GM18873 (cell line): ENCODE measurements around the gene CCDC126.
A peak's percentile ranks its signal among the peaks of the same experiment; 100 is the strongest.
"Not testable (repeated sequence)": the region's sequence is repeated elsewhere in the genome, so short reads cannot be mapped to it uniquely, and the experiment has no call there.

ENCODE experiments used
- ATAC-seq: cut with Tn5 transposase; IDR thresholded peaks from one replicate; pipeline ENCODE4 v1.9.1; 2021; ENCODE audit warnings: mild to moderate bottlenecking, moderate library complexity, moderate number of reproducible peaks; ENCODE audit not compliant: unreplicated experiment, low FRiP score

Gene CCDC126

DNA sequence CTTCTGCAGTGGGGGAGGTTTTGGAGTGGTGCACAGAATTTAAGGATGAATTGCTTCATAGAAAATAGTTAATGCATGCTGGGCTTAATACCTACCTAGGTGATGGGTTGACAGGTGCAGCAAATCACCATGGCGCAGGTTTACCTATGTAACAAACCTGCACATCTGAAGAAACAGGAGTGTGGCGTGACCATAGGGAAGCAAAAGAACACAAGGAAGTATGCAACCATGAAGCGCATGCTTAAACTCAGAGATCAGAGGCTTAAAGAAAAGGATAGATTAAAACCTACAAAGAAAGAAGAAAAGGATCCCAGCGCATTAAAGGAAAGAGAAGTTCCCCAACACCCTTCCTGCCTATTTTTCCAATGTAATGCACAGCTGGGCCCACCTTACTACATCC is 22.0 kb downstream of the CCDC126 start:
- ATAC-seq, result no peak

DNA sequence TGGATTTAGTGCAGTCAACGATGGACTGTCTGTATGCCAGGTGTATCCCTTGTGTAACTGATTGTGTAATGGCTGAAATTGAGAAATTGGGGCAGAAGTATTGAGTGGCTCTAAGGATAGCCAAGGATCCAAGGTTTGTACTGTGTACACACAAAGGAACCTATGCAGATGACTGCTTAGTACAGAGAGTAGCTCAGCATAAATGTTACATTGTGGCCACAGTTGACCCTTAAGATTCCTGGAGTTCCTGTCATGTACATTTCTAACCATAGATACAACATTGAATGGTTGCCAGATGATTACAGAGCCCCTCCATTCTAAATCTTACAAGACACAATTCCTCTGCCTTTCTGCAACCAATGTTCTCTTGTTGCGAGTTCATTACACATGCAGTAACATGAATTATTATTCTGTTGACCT is 25.3 kb downstream of the CCDC126 start:
- ATAC-seq, result no peak

- ATAC-seq, result no peak
These were observed 31.2 kb downstream of the CCDC126 start for GRCh38 chr7:23628370-23628769.

DNA sequence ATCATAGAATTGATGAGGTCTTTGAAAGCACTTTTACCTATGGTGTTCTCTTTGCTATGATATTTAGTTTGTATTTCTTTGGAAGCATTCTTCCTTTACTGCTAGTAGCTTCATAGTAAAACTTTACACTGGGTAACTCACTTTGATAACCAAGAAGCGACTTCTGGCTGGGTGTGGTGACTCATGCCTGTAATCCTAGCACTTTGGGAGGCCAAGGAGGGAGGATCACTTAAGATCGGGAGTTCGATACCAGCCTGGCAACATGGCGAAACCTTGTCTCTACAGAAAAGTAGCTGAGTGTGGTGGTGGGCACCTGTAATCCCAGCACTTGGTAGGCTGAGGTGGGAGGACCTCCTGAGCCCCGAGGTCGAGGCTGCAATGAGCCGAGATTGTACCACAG is 36.2 kb downstream of the CCDC126 start:
- no peak for ATAC-seq

DNA sequence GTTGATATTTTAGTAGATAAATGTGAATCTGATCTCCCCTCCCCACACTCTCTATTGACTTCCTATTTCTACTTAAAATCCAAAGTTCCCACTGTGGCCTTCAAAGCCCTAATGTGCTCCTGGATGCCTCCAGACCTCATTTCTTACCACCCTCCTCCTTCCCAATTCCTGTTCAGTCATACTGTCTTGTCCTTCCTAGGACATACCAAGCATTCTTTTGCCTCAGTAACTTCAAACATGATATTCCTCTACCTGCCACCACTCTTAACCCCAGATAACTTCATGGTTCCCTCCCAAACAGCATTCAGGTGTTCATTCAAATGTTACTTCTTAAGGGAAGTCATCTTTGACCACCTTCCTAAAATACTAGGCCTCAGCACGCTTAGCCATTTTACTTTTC is 48.6 kb downstream of the CCDC126 start:
- no peak for ATAC-seq

DNA sequence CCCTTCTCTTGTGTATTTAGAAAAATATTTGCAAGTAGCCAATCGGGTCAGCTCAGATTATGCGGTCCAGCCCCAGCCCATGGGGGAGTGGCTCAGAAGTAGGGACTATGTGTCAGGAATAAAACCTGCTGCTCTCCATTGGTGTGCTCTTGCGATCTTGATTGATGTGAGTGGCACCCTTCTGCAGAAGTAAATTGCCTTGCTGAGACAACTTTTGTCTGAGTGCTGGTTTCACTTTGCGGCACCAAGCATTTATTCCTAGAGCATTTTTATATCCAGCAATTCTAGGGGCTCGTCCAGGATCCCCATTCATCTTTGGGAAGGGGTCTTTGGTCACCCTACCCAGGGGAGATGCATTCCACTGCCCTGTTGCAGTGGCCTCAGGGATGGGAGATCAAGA is 56.8 kb downstream of the CCDC126 start:
- ATAC-seq, result no peak

- no peak for ATAC-seq
These were observed 57.3 kb downstream of the CCDC126 start for GRCh38 chr7:23654508-23654907.

DNA sequence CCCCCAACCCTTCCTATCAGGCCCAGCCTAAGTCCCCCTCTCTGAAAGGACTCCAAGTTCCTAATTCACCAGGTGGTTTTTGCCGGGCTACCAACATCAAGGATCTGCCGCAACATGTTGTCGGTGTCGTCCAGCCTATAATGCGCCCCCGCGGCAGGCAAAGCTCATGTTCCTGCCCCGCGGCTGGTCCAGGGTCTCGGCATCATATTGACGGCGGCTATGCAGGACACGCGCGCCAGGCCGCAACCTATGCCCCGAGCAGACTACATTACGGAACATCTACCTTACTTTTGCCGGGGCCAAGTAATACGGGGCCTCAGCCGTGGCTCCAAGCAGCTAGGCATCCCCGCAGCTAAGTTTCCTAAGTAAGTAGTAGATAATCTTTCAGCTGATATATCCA is 58.3 kb downstream of the CCDC126 start:
- no peak for ATAC-seq

GRCh38 chr7:23658831-23659427 is 61.7 kb downstream of the CCDC126 start:
- no peak for ATAC-seq

GRCh38 chr7:23661385-23661784 is 64.2 kb downstream of the CCDC126 start:
- no peak for ATAC-seq

DNA sequence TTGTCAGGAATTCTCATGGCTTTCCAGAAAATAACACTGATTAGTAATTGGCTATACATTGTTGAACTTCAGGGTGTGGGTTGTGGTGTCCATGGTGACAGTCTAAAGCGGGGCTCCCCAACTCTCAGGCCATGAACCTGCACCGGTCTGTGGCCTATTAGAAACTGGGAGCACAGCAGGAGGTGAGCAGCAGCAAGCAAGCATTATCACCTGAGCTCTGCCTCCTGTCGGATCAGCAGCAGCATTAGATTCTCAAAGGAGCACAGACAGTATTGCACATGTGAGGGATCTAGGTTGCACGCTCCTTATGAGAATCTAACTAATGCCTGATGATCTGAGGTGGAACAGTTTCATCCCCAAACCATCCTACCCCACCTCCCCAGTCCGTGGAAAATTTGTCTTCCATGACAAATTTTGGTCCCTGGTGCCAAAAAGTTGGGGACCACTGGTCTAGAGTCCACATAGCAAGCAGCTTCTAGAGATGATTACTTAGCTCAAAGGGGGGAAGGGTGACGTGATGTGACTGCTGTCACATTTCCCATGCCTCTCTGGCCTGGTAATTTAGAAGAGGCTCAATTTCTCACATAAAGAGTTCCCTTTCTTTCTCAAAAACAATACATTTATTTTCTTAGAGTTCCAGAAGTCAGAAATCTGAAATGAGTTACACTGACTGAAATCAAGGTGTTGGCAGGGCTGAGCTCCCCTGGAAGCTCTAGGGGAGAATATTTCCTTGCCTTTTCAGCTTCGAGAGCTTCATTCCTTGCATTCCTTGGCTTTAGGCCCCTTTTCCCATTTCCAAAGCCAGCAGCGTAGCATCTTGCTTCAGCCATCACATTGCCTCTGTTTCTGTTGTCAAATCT is 65.2 kb downstream of the CCDC126 start:
- no peak for ATAC-seq

DNA sequence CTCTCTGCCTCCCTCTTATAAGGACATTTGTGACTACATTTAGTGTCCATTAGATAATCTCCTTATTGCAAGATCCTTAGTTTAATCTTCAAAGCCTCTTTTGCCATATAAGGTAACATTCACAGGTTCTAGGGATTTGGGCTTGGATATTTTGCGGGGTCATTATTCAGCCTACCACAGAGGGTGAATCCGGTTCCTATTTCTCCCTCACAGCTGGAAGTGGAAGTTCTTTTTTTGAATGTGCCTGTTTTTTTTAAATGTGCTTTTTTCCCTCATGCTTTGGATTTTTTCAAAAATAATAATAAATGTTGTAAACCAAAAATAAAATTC is 65.8 kb downstream of the CCDC126 start:
- no peak for ATAC-seq

DNA sequence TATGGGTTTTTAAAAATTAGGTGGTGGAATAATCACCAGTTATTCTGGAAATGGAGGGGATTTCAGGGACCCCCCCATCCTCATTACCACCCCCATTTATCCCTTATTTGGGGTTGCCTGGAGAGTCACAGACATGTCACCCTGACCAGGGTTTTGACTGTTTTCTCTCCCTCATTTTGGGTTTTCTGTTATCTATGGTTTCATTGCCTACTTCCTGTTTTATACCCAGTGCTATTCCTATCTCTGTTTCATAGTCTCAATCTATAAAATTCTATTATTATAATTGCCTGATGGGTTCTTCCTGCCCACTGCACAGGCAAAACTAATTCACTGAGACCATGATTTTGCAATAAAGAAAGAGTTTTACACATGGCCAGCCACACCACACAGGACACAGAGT is 66.9 kb downstream of the CCDC126 start:
- no peak for ATAC-seq

DNA sequence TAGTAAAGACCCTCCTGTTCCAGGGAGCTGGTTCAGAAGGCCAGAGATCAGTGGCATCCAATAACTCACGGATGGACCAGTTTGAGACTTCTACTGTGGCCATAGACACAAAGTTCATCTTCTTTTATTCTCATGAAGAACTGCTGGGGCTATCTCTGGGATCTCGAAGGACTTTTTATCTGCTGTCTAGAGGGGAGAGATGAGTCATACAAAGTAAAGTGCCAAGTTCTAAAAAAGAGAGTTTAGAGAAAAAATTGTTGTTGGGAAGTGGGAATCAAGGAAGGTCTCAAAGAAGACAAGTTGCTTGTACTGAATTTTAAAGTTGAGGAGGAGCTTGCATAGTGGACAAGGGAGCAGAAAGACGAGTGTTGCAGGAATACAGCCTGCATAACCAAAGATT is 74.9 kb downstream of the CCDC126 start:
- no peak for ATAC-seq

DNA sequence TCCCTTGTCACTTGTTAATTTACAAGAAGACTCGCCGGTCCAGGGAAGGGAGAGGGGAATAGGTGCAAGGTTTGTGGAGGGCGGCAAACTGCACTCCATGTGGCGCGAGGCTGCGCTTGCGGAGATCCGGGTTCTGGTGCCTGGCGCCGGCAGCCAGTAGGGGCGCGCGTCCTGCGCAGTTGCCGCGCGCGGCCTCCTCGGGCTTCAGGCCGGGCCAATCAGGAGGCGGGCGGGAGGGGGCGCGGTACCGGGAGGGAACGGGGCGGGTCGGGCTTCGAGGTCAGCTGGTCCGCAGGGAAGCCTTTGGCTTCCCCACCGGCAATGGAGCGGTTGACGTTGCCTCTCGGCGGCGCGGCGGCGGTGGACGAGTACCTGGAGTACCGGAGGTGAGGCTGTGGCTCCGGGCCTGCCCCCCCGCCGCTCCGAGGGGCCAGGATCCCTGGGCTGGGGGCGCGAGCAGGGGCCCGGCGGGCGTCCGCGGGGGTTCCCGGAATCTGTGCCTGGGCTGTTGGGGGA is 82.8 kb downstream of the CCDC126 start, which contains the start of gene FAM221A:
Gene FAM221A, plus strand, starts transcription at position 302 of the 516 bp plus-strand sequence. Its CDS starts 20 bp downstream, at position 322.
- peak; percentile 72 for ATAC-seq

DNA sequence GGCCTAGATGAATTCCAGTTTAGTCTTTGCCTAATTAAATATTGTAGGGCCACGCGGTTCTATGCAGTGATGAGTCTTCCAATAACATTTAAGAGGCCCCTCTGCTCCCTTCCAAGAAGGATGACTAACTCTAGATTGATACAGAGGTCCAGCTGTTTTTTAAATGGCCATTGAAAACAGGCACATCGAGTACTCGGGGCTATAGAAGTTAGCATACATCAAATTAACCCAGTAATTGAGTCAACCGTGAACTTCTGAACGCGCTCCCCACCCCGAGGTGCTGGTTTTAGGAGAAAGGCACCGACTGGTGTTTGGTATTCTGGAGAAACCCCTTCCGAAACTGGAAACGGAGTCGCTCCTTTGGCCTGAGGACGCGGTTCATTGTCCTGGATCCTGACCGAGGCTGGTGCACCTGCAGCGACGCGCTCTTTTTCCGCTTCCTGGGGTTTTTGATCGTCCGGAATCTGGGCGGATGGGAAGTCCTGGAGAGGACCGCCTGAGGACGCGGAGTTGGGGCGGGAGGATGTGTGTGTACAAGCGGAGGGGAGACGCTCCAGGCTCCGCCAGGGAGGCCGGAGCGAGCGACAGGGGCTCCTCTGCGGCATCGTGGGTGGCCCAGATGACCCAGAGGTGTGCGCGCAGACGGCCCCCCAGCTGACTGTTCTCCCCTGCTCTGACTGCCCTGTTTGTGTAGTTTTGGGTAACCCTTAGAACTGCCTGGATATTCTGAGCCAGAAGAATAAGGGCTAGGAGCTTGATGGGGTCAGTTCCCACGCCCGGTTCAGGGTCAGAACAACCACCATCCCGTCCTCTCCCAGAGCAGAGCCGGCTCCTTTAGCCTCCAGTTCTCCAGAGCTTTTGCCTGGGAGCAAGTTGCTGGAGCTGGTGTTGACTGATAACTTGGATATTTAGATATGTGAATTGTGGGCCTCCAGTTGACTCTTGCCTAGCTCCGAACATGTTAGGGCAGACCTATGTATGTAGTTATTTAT is 83.5 kb downstream of the CCDC126 start:
- ATAC-seq, result no peak

- not testable (repeated sequence) for ATAC-seq
These were observed 86.9 kb downstream of the CCDC126 start for GRCh38 chr7:23684041-23684440.

DNA sequence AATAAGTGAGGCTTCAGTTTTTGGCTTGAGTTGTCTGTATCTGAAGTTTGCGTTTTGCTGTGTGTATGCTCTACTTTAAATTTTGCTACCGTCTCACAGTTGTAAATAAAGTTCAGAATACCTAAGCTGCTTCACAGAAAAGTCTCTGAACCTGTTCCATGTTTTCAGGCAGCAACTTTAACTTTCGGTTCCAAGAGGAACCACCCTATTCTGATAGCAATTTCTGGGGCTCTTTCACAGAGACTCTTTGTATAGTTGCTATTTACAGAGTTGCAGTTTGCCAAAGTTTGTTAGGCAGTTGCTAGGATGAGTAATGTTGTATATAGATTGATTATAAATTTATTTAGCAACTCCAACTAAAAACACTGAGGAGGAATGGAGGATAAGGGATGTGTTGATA is 88.5 kb downstream of the CCDC126 start:
- ATAC-seq, result no peak

GRCh38 chr7:23687011-23687410 is 89.8 kb downstream of the CCDC126 start:
- ATAC-seq, result no peak

DNA sequence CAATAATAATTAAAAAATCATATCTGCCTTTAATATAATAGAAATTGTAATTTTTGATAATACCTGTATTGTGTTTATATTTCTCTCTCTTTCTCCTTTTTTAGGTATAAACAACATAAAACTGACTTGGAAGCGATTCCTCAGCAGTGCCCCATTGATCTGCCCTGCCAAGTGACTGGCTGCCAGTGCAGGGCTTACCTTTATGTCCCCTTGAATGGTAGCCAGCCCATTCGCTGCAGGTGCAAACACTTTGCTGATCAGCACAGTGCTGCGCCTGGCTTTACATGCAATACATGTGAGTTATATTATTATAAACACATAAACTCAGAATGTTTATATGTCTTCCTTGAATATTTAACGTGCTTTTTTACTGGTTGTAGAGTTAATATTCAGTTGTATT is 92.0 kb downstream of the CCDC126 start:
- ATAC-seq, result no peak

- no peak for ATAC-seq
These were observed 94.1 kb downstream of the CCDC126 start for GRCh38 chr7:23691320-23691719.
